NAMALWA (cell line): Measurements from ENCODE around the gene FUT6.
"Not testable (repeated sequence)": the region's sequence is repeated elsewhere in the genome, so short reads cannot be mapped to it uniquely, and the experiment has no call there.

Source experiments
- DNase-seq: peaks from one replicate; pipeline ENCODE4 v3.0.0-alpha.2; 2015; ENCODE audit warnings: low spot score

Gene FUT6, protein sequence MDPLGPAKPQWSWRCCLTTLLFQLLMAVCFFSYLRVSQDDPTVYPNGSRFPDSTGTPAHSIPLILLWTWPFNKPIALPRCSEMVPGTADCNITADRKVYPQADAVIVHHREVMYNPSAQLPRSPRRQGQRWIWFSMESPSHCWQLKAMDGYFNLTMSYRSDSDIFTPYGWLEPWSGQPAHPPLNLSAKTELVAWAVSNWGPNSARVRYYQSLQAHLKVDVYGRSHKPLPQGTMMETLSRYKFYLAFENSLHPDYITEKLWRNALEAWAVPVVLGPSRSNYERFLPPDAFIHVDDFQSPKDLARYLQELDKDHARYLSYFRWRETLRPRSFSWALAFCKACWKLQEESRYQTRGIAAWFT

GRCh38 chr19:5839065-5840017, at the start of gene FUT6:
FUT6 (minus strand) TSS chr19:5839702; CDS start chr19:5832567, 7,135 bp downstream.
- no peak for DNase-seq

DNA sequence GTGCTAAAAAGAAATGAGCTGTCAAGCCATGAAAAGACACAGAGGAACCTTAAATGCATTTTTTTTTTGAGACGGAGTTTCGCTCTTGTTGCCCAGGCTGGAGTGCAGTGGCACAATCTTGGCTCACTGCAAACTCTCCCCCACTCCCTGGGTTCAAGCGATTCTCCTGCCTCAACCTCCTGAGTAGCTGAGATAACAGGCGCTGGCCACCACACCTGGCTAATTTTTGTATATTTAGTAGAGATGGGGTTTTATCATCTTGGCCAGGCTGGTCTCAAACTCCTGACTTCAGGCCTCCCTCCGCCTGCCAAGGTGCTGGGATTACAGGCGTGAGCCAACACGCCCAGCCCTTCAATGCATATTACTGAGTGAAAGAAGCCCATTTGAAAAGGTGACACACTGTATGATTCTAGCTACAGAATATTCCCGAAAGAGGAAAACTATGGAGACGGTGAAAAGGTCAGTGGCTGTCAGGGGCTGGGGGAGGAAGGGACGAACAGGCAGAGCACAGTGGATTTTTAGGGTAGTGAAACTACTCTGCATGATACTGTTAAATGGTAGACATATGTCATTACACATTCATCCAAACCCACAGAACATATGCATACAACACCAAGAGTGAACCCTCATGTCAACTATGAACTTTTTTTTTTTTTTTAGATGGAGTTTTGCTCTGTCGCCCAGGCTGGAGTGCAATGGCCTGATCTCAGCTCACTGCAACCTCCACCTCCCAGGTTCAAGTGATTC, 44.7 kb upstream of the FUT6 start:
- DNase-seq, result peak; percentile 56

- DNase-seq, result not testable (repeated sequence)
Observed at GRCh38 chr19:5883157-5883873, 43.8 kb upstream of the FUT6 start.

- DNase-seq, result no peak
Observed at GRCh38 chr19:5882421-5882968, 43.0 kb upstream of the FUT6 start.

DNA sequence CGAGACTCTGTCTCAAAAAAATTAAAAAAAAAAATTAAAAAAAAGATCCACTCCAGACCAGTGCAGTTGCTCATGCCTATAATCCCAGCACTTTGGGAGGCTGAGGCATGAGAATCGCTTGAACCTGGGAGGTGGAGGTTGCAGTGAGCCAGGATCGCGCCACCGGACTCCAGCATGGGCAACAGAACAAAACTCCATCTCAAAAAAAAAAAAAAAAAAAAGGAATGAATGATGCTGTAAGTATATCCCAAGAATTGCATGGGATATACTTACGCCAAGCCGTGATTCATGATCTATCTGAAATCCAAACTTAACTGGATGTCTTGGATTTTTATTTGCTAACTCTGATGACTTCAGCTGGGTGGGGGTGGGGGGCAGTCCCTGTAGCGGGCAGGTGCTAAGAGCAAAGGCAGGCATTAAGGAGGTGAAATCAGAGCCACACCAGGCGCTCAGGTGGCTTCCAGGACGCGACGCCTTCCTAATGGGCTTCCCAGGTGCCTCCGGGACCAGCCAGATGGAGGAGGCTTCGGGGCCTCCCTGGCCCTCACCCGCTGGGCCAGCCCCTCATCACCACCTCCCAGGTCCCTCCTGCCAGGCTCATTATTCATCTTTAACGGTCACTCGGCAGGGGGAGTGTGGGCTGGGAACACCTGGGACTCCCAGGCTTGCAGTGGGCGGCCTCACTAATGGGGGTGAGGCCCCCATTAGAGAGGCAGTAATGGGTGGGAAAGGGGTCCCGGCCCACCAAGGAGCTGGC, 42.2 kb upstream of the FUT6 start:
- no peak for DNase-seq

GRCh38 chr19:5880604-5881078, 41.1 kb upstream of the FUT6 start:
- no peak for DNase-seq

DNA sequence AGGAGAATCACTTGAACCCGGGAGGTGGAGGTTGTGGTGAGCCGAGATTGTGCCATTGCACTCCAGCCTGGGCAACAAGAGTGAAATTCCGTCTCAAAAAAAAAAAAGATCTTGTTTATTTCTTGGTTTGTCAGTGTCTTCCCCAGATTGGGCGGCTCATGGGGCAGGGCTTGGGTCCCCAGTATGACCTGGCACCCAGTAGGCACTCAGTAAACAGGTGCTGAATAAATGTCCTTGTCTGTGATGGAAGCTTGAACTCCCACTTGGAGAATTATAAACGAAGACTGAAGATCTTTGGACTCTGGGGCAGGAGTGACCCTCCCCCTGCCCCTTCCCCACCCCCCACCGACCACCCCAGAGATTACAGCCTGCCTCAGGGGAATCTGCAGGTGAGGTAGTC, 40.7 kb upstream of the FUT6 start:
- no peak for DNase-seq

- DNase-seq, result no peak
Observed at GRCh38 chr19:5877882-5878281, 38.4 kb upstream of the FUT6 start.

DNA sequence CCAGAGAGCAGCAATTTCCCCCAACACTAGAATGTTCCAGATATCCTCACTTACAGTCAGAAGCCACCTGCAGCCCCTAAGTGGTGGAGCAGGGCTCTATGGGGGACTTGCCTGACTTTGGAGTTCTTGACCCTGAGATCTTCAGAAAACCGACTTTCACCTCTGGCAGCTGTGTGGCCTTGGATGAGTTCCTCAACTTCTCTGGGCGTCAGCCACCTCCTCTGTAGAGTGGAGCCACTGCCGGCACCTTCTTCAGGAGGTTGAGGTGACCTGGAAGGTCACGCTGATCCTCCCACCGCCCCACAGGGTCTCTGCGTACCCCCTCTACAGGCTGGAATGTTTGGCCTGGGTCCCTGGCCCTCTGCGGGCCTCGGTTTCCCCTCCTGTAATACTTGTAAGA, 37.9 kb upstream of the FUT6 start:
- DNase-seq, result no peak

- not testable (repeated sequence) for DNase-seq
Observed at GRCh38 chr19:5874496-5874895, 35.0 kb upstream of the FUT6 start.

DNA sequence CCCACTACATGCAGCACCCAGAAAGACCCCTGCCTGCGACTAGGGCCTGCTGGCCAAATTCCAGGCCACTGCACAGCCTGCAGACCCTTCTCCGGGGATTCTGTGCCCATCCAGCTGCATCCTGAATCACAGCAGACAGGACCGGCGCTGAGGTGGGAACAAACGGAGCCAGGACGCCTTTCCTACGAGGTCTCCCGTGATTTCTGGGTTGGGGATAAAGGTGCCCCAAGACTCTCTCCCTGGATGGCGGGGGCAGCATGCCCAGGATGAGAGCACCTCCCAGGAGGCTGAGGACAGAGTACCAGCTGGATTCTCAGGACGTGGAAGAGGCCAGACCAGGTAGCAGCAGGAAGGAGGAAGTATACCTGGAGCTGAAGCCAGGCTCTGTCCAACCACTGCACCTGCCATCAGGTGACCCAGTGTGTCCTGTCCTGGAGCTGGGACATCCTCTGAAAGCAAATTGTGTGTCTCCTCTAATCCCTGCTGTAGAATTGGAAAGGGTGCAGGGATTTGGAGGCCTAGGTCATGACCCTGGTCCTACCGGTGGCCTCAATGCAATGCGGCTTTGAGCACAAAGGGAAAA, 34.2 kb upstream of the FUT6 start:
- DNase-seq, result no peak

- DNase-seq, result no peak
Observed at GRCh38 chr19:5870986-5871394, 31.5 kb upstream of the FUT6 start.

- no peak for DNase-seq
Observed at GRCh38 chr19:5867201-5868136, 28.0 kb upstream of the FUT6 start.

- no peak for DNase-seq
Observed at GRCh38 chr19:5865772-5866171, 26.3 kb upstream of the FUT6 start.

DNA sequence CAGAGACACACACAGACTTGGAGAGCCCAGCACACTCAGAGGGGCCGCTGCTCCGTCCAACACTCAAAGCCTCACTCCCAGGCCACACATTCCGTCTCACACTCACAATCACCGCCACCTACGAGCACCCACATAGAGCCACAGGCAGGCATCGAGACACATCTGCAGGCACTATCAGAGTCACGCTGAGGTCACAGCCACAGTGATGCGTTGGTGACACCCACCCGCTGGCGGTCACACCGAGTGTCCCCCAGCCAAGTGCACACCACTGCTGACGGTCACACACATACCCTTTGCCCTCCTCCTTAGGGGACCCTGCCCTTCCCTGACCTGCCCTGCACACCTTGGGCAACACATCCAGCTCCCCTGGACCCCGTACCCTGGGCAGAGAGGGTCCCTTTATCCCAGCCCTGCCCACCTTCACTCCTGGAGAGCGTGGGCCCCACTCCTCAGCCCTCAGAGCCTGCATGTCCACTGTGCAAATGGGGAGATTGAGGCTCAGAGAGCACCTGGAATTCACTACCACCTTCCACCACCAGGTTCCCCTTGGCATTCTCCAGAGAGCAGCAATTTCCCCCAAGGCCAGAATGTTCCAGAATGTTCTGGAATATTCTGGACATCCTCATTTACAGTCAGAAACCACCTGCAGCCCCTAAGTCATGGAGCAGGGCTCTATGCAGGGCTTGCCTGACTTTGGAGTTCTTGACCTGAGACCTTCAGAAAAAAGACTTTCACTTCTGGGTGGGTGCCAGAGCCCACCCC, 25.4 kb upstream of the FUT6 start:
- DNase-seq, result no peak

- DNase-seq, result no peak
Observed at GRCh38 chr19:5864013-5864720, 24.7 kb upstream of the FUT6 start.

DNA sequence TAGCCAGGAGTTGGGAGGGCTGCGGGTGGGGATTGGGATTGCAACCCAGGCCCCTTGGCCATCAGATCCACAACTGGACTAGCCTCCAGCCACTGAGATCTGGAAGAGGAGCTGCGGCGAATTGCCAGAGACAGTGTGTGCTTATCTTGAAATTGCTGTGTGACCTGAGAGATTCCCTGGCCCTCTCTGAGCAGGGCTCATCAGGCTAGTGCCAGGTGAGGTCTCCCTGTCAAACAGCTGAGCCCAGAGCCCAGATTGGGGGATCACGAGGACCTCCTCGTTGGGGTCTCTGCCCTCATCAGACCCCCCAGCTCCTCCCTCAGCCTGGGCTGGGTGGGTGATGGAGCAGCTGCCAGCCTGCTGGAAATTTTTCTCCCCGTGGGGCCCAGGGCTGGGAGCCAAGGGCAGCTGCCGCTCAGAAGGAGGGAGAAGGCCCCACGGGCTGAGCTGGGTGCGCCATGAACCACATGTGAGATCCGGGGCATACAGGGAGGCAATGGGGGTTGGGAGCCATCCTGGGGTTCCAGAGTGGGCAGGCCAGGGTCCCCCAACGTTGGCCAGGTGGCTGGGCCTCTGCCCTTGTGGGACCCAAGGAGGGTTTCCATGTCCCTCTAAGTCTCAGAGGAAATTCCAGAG, 23.6 kb upstream of the FUT6 start:
- no peak for DNase-seq
